Epithelial cell of prostate (primary cell): ENCODE results near the gene DIAPH3.

Source experiments
- DNase-seq: peaks from one replicate; pipeline ENCODE4 v3.0.0-alpha.2; 2011; ENCODE audit warnings: low read depth, low spot score
- H3K27ac ChIP-seq: fragments of 450-650 bp; 2 replicates; pipeline ENCODE4 v1.5.1; 2017; ENCODE audit warnings: mild to moderate bottlenecking

The DIAPH3 gene

GRCh38 chr13:60162096-60162495 is 1.6 kb downstream of the DIAPH3 start:
- H3K27ac ChIP-seq: no peak overlapping the region
- no peak for DNase-seq

GRCh38 chr13:60158321-60158801 is 5.4 kb downstream of the DIAPH3 start:
- DNase-seq: no peak
- H3K27ac ChIP-seq: no peak overlapping the region

GRCh38 chr13:60155978-60156377 is 7.8 kb downstream of the DIAPH3 start:
- DNase-seq: no peak
- no peak overlapping the region for H3K27ac ChIP-seq

DNA sequence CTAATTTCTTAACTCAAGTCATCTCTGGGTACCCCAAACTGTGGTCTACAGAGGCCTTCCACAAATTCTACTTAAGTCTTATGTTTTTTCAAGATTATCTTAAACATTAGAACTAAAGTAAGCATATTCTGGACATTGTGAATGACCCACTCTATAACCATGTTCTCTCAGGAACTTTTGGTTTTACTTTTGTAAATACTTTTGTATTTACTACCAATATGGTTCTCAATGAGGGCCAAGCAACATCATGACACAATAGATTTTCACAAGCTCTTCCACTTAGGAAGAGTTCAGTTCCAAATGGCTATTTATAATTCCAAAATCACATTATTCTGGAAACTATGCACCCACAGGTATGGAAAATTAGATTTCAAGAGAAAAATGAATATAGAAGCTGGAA is 10.8 kb downstream of the DIAPH3 start:
- DNase-seq: no peak
- no peak overlapping the region for H3K27ac ChIP-seq

GRCh38 chr13:60152114-60152513 is 11.6 kb downstream of the DIAPH3 start:
- no peak for DNase-seq
- H3K27ac ChIP-seq: no peak overlapping the region

GRCh38 chr13:60150538-60150937 is 13.2 kb downstream of the DIAPH3 start:
- no peak overlapping the region for H3K27ac ChIP-seq
- no peak for DNase-seq

DNA sequence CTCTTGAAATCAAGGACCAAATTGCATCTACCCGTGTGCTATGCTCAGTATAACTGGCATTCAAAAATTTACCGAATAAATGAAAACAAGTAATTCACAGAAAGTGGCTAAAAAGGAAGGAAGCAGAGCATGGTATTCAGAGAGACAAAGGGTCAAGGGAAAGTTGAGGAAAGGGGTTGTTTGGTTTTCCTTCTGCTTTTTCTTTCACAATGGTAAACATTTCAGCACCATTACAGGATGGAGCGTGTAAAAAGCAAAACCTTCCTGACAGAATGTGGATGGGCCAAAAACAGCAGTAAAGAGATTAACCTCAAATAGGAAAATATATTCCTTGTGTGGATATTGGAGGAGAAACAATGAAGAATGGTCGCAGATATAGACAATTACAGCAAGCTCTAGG is 14.8 kb downstream of the DIAPH3 start:
- no peak overlapping the region for H3K27ac ChIP-seq
- DNase-seq: no peak

DNA sequence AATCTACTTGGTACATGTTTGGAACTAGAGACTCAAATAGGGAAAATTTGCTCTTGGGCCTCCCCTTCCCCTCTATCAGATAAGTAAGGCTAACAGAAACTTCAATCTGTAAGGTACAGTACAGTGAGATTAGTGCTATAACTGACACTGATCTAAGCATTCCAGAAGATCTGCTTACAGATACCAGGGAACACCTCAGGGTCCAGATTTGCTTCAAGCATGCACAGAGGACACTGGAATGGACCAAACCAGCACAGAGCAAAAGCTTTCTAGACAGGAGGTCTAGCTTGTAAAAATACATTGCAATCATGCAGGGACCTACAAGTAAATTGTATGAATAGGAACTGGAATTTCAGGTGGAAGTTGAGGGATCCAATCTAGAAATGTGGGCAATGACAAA is 16.4 kb downstream of the DIAPH3 start:
- DNase-seq: no peak

GRCh38 chr13:60146471-60146870 is 17.3 kb downstream of the DIAPH3 start:
- no peak for DNase-seq
- H3K27ac ChIP-seq: no peak overlapping the region

More for the DNA sequence above, 16.4 kb downstream of the DIAPH3 start:
- no peak overlapping the region for H3K27ac ChIP-seq

DNA sequence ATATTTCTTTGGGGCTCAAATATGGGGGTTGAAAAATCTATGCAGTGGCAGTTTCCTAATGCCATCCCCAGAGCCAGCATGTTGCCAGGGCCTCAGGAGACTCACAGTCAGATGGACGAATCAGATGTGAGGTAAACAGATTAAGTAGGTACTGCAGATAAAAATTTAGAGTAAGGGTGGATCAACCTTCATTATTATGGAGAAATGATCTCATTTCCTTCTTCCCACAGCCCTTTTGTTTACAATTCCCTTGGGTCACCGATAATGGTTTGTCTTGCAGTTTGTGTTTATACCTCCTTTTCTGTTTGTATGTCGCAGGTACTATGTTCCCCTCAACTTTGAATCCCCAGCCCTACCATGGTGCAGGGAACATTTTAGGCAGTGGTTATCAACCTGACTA is 20.0 kb downstream of the DIAPH3 start:
- H3K27ac ChIP-seq: no peak overlapping the region
- DNase-seq: no peak

DNA sequence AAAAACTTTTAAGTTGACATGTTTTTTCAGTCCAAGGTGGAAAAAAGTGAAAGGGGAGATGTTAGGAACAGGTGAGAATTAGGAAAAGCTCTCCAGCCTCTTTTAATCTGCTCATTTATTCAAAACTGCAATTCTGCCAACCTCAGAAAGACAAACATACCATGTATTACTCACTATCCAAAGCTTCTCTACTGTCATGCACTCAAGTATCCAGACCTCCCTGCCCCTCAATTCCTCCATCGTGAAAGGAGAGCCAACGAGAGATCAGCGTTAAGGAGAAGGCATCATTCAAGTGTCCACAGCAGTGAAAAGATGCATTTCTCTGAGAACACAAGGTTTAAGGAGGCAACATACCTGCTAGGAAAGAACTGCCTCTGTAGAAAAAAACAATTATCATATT is 24.5 kb downstream of the DIAPH3 start:
- no peak for DNase-seq
- H3K27ac ChIP-seq: no peak overlapping the region

DNA sequence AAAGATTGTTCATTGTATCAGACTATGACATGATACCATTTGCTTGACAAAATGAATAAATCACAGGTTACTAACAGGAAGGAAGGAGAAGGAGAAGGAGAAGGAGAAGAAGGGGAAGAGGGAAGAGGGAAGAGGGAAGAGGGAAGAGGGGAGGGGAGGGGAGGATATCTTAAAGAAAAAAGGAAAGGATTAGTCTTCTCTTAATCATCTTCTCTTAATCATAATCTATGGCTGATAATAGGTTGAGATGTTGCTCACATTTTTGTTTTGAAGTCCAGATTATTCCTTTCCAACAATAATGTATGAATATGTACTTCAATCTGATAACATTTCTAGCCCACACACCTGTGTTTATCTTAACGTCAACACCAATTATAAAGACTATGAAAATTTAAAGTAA is 25.1 kb downstream of the DIAPH3 start:
- no peak overlapping the region for H3K27ac ChIP-seq

GRCh38 chr13:60137911-60138560 is 25.7 kb downstream of the DIAPH3 start:
- DNase-seq: no peak
- no peak overlapping the region for H3K27ac ChIP-seq

More for the DNA sequence above, 25.1 kb downstream of the DIAPH3 start:
- DNase-seq: no peak

DNA sequence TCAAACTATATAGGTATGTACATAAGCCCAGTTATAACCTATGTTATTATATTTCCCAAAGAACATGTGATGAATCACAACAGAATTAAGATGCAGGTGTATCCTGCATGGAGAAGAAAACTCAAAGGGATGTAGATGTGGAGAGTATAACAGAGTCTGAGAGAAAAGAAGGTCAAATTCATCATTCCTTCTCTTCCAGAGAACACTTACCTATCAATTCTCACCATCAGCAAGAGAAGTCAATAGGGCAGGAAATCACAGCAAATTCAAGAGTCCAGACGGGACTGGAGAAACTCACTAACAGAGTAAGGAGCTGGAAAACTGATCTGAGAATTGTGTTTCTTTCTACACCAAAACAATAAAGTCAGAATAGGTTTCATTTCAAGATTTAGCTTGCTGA is 28.4 kb downstream of the DIAPH3 start:
- no peak for DNase-seq
- no peak overlapping the region for H3K27ac ChIP-seq

DNA sequence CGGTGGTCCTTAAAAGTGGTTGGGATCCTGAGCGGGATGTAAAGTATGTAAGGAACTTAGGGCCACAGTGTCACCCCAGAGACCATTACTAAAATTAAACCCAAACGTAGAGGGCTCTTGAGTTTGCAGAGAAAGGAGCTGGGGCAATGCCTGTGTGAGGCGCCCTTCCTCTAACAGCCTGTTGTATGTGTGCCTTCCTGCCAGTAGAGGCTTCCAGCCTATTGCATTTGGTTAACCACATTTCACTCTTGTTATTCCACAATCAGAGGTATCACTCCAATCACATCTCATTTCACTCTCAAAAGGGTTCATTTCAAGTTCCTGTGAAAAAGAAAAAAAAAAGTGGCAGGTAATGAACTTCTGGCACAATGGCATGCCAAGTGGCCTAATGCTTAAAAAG is 29.4 kb downstream of the DIAPH3 start:
- no peak for DNase-seq

DNA sequence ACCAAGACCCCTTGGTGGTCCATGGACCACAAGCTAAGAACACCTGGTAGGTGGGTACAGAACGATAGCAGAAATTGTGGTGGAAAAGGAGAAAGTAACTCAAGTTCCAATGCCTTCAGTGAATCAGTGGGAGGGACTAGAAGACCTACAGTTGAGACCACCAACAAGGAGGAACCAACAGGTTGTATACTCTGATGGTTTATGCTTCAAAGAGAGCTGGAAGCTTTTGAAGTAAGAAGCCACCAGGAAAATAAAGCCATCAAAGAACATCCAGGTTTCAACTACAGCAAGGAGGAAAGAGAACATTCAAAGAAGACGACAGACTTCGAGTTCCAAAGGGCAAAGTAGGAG is 42.4 kb downstream of the DIAPH3 start:
- H3K27ac ChIP-seq: no peak overlapping the region
- no peak for DNase-seq

More for the DNA sequence above, 29.4 kb downstream of the DIAPH3 start:
- no peak overlapping the region for H3K27ac ChIP-seq

DNA sequence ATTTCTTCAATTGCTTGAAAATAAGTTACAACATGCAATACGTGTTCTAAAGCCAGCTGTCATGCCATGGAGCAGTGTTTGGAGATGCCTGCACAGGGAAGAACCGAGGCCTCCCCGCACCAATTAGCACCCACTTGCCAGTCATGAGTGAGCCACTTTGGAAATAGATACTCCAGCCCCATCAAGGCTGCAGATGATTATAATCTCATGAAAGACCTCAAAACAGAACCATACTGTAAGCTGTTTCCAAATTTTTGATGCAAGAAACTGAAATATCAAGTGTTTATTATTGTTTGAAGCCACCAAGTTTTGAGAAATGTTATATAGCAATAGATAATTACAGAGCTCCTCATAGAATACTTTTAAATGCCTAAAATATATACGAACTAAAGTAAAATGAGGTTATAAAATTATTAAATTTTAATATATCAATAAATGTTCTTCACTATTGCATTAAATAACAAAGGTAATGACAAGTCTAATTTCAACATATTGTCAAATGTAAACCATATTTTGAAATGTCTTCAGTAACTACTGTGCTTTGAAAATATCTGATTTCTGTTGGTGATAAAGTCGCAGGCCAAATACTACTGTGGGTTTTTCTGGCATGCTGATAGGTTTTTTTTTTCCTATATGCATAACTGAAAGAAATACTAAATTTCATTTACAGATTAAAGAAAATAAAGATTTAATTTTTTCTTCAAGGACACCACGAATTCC is 43.0 kb downstream of the DIAPH3 start:
- DNase-seq: no peak
- no peak overlapping the region for H3K27ac ChIP-seq

- DNase-seq: no peak
- H3K27ac ChIP-seq: no peak overlapping the region
Observed at GRCh38 chr13:60118696-60119400, 44.9 kb downstream of the DIAPH3 start.

DNA sequence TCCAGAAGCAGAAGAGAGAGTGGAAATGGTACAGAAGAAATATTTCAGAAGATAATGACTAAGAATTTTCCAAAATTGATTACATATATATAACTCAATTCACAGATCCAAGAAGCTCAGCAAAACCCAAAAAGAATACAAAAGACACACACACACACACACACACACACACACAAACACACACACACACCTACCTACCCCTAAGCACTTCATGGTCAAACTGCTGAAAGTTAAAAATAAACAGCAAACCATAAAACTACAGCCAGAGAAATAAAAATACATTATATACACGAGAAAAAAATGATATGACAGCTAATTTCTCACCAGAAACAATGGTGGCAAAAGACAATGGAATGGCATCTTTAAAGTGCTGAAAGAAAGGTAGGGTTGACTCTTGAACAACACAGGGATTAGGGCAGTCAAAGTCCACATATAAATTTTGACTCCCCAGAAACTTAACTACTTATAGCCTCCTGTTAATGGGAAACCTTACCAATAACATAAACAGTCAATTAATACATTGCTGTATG is 49.2 kb downstream of the DIAPH3 start:
- no peak overlapping the region for H3K27ac ChIP-seq
- no peak for DNase-seq

- no peak for DNase-seq
- H3K27ac ChIP-seq: no peak overlapping the region
Observed at GRCh38 chr13:60112771-60113170, 51.0 kb downstream of the DIAPH3 start.

DNA sequence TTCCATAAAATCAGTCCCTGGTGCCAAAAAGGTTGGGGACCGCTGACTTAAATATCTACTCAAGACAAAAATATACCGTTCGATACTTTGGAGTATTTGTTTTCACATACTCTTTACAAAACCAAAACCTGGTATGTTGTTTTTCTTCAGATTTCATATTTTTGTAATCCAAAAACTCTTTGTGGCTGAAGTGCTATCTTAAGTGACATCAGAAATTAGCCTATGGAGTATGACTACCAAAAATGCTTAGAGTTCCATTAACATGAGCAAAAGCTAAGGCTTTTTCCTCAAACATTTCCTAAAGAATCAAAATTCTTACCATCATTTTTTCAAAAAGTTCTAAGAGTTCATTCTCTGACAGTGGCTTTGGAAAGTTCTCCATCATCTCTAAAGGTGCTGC is 52.0 kb downstream of the DIAPH3 start:
- H3K27ac ChIP-seq: no peak overlapping the region
- DNase-seq: no peak
